ENCODE results near the gene ERVK3-1.
A peak's percentile ranks its signal among the peaks of the same experiment; 100 is the strongest.

ERVK3-1 gene

DNA sequence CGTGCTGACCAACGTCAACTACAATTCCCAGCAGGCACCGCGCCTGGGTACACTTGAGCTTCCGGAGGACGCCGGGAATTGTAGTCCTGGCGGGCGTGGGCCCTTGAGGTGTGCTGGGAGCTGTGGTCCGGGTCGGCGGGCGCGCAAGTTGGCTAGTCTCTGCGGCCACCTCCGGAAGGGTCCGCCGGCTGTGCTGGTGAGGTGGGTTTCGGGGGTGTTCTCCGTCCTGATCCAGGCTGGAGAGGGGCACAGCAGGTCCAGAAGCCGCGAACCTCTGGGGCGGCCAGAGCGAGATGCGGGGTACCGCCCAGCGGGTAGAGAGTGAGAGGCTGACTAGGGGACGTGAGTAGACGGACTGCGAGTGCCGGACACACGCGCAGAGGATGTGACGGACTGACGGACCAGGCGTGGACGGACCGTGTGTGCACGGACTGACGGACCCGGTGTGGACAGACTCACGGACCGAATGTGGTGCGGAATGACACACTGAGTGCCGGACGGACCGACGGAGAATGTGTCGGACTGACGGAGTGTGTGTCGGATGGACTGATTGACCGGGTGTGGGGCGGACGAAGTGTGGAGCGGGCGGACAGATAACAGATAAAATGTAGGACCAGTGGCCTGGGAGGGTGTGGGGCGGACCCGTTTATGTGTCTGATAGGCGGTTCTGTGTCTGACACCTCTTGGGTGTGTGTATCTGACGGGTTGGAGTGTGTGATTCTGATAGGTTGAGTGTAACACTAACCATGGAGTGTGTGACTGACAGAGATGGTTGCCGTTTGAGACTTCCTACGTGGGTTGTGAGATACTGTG lies 21.9 kb downstream of the ERVK3-1 start, which contains the start of gene ZSCAN22:
ZSCAN22 (plus strand) TSS at position 81 of the 813 bp plus-strand sequence. CDS start 7,809 bp downstream, outside the sequence.
- no peak for TF ChIP-seq EZH2phosphoT487 (conservative IDR thresholded peaks at IDR 0.05; ENCODE audit: low read length)
- TF ChIP-seq, protein P1, sequence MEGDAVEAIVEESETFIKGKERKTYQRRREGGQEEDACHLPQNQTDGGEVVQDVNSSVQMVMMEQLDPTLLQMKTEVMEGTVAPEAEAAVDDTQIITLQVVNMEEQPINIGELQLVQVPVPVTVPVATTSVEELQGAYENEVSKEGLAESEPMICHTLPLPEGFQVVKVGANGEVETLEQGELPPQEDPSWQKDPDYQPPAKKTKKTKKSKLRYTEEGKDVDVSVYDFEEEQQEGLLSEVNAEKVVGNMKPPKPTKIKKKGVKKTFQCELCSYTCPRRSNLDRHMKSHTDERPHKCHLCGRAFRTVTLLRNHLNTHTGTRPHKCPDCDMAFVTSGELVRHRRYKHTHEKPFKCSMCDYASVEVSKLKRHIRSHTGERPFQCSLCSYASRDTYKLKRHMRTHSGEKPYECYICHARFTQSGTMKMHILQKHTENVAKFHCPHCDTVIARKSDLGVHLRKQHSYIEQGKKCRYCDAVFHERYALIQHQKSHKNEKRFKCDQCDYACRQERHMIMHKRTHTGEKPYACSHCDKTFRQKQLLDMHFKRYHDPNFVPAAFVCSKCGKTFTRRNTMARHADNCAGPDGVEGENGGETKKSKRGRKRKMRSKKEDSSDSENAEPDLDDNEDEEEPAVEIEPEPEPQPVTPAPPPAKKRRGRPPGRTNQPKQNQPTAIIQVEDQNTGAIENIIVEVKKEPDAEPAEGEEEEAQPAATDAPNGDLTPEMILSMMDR (IDR thresholded peaks at IDR 0.05; ENCODE audit: insufficient read depth, low read length, poor library complexity, severe bottlenecking): no peak
- Histone ChIP-seq H3K36me3 (ENCODE audit: low read length) (no peaks in the 10 kb centered on the region), H3K4me3 (ENCODE audit: insufficient read depth, low read length, poor library complexity, severe bottlenecking) (peak within 1 kb of the TSS; percentile 82), H3K27ac (ENCODE audit: low read depth, low read length) (no peak within 1 kb of the TSS), H3K4me2 (ENCODE audit: low read depth, low read length, poor library complexity, severe bottlenecking) (peak within 1 kb of the TSS; percentile 66), H3F3A (ENCODE audit: insufficient read depth) (no peaks in the 10 kb centered on the region), H4K20me1 (ENCODE audit: low read depth, low read length) (no peaks in the 10 kb centered on the region), H2AFZ (ENCODE audit: low read depth, low read length, severe bottlenecking) (peak within 1 kb of the TSS; percentile 10), H3K27me3 (ENCODE audit: low read length) (no peaks in the 10 kb centered on the region), H3K9ac (ENCODE audit: low read length) (peak within 1 kb of the TSS; percentile 72), H3K79me2 (ENCODE audit: insufficient read depth, low read length) (peaks cover 6% of the 10 kb centered on the region; the same call in 1 of the 2 replicates), H3K9me2 (replicated peaks; ENCODE audit: insufficient read depth, low read length) (no peaks in the 10 kb centered on the region), H3K9me3 (ENCODE audit: insufficient read depth, low read length) (no peaks in the 10 kb centered on the region)

DNA sequence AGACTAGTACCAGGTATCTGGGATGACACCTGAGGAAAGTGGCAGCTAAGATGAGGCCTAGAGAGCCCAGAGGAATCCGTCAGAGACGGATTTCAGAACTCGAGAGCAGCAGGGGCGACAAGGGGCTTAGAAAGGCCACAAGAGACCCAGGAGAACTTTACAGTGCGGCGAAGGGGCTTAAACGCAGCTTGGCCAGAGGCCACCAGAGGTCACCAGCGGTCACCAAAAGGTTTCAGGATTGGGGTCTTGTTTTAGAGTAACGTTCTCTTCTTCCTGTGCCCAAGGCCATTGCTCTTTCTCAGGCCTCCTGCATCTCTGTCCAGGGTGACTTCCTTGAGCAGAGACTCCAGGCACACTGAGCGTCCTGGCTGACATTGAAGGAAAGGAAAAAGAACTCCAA lies 23.8 kb downstream of the ERVK3-1 start:
- H3K9me3 ChIP-seq (ENCODE audit: insufficient read depth, low read length): no peaks in the 10 kb centered on the region
- H3K27ac ChIP-seq (ENCODE audit: low read depth, low read length): no peak overlapping the region
- no peaks in the 10 kb centered on the region for H3K36me3 ChIP-seq (ENCODE audit: low read length)
- H3K9me2 ChIP-seq (replicated peaks; ENCODE audit: insufficient read depth, low read length): no peaks in the 10 kb centered on the region
- no peaks in the 10 kb centered on the region for H4K20me1 ChIP-seq (ENCODE audit: low read depth, low read length)
- H3K4me2 ChIP-seq (ENCODE audit: low read depth, low read length, poor library complexity, severe bottlenecking): no peak overlapping the region
- peaks cover 10% of the 10 kb centered on the region; the same call in 1 of the 2 replicates for H3K79me2 ChIP-seq (ENCODE audit: insufficient read depth, low read length)
- no peaks in the 10 kb centered on the region for H3K27me3 ChIP-seq (ENCODE audit: low read length)
- H3F3A ChIP-seq (ENCODE audit: insufficient read depth): no peaks in the 10 kb centered on the region
- H2AFZ ChIP-seq (ENCODE audit: low read depth, low read length, severe bottlenecking): no peak overlapping the region
- H3K9ac ChIP-seq (ENCODE audit: low read length): no peak overlapping the region
- no peak overlapping the region for H3K4me3 ChIP-seq (ENCODE audit: insufficient read depth, low read length, poor library complexity, severe bottlenecking)
- TF ChIP-seq, protein P1 (IDR thresholded peaks at IDR 0.05; ENCODE audit: insufficient read depth, low read length, poor library complexity, severe bottlenecking): no peak
- no peak for TF ChIP-seq EZH2phosphoT487 (conservative IDR thresholded peaks at IDR 0.05; ENCODE audit: low read length)

DNA sequence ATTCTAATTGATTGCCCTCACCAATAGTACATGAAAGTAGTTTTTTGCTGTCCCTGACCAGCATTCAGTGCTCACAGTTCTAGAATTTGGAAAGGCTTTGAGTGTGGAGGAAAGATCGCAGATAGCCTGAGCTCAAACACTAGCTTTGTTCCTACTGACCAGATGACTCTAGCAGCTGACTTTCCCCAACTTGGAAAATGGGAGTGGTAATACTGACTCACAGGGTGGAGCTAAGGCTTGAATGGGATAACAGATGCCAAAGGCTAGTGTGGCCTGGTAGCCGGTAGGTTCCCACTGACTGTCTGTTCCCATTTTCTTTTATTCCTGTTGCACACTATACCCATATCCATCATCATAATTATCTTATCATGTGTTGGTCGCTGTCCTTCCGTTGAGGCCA lies 25.3 kb downstream of the ERVK3-1 start:
- Histone ChIP-seq H4K20me1 (ENCODE audit: low read depth, low read length) (no peaks in the 10 kb centered on the region), H3K9me3 (ENCODE audit: insufficient read depth, low read length) (no peaks in the 10 kb centered on the region), H3K4me3 (ENCODE audit: insufficient read depth, low read length, poor library complexity, severe bottlenecking) (no peak overlapping the region), H3K36me3 (ENCODE audit: low read length) (no peaks in the 10 kb centered on the region), H3K27me3 (ENCODE audit: low read length) (no peaks in the 10 kb centered on the region), H3K4me2 (ENCODE audit: low read depth, low read length, poor library complexity, severe bottlenecking) (no peak overlapping the region), H3K27ac (ENCODE audit: low read depth, low read length) (no peak overlapping the region), H3K9me2 (replicated peaks; ENCODE audit: insufficient read depth, low read length) (no peaks in the 10 kb centered on the region), H2AFZ (ENCODE audit: low read depth, low read length, severe bottlenecking) (no peak overlapping the region), H3K9ac (ENCODE audit: low read length) (no peak overlapping the region), H3K79me2 (ENCODE audit: insufficient read depth, low read length) (peaks cover 10% of the 10 kb centered on the region; the same call in 1 of the 2 replicates), H3F3A (ENCODE audit: insufficient read depth) (no peaks in the 10 kb centered on the region)
- TF ChIP-seq, protein P1 (IDR thresholded peaks at IDR 0.05; ENCODE audit: insufficient read depth, low read length, poor library complexity, severe bottlenecking): no peak
- TF ChIP-seq EZH2phosphoT487 (conservative IDR thresholded peaks at IDR 0.05; ENCODE audit: low read length): no peak

Measured in SU-DHL-6 (cell line).